Measurements from ENCODE around the gene WDR90. TPM values are rescaled to one million over a fixed set of nuclear protein-coding genes. Genes with fewer than 3 reads are reported as not detected.

WDR90 gene
- total and polyA plus RNA-seq, 2 of the 13 experiments (the other 11 are each of a cell fraction or from before 2014, with no cell fraction given): 14.9 to 28.9 TPM

GRCh38 chr16:678858-679813, 30.0 kb downstream of the WDR90 start (continued):
- TF ChIP-seq, protein P1, sequence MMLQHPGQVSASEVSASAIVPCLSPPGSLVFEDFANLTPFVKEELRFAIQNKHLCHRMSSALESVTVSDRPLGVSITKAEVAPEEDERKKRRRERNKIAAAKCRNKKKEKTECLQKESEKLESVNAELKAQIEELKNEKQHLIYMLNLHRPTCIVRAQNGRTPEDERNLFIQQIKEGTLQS (CRISPR knock-in tag; IDR thresholded peaks at IDR 0.05): no peak
- peak; percentile 71 for TF ChIP-seq ARID4A (CRISPR knock-in tag; IDR thresholded peaks at IDR 0.05; ENCODE audit: borderline replicate concordance)
- TF ChIP-seq ZNF280D (CRISPR knock-in tag; IDR thresholded peaks at IDR 0.05): peak; percentile 58; the same call in 1 of the 2 replicates
- no peak for TF ChIP-seq EHMT2 (IDR thresholded peaks at IDR 0.05; ENCODE audit: borderline replicate concordance, low read depth, low read length)
- no peak for TF ChIP-seq CENPT (CRISPR knock-in tag; IDR thresholded peaks at IDR 0.05; ENCODE audit: low read depth)
- 0 out of 2 replicates have a peak, but pooled peaks have one; percentile 31 for TF ChIP-seq ZNF788 (CRISPR knock-in tag; IDR thresholded peaks at IDR 0.05; ENCODE audit: borderline replicate concordance)
- TF ChIP-seq ZBTB39 (CRISPR knock-in tag; IDR thresholded peaks at IDR 0.05): no peak
- no peak; the same call in 1 of the 2 replicates for TF ChIP-seq SALL2 (CRISPR knock-in tag; IDR thresholded peaks at IDR 0.05)
- no peak for TF ChIP-seq ZNF792 (CRISPR knock-in tag; IDR thresholded peaks at IDR 0.05)
- TF ChIP-seq ZNF441 (CRISPR knock-in tag; IDR thresholded peaks at IDR 0.05; ENCODE audit: borderline replicate concordance): no peak
- TF ChIP-seq TOE1 (CRISPR knock-in tag; IDR thresholded peaks at IDR 0.05): no peak
- peak; percentile 42 for TF ChIP-seq KAT8 (CRISPR knock-in tag; IDR thresholded peaks at IDR 0.05)
- no peak for TF ChIP-seq ZBTB21 (CRISPR knock-in tag; IDR thresholded peaks at IDR 0.05)
- peak; percentile 32 to 76; a peak in 2 of 4 replicates for TF ChIP-seq POLR2A (IDR thresholded peaks at IDR 0.05; ENCODE audit: insufficient read depth in 1 of 2, low read depth in 2 of 2, low read length in 2 of 2)
- no peak for TF ChIP-seq BCL6 (CRISPR knock-in tag; IDR thresholded peaks at IDR 0.05)
- peak; percentile 11; the same call in 1 of the 2 replicates for TF ChIP-seq ZNF414 (CRISPR knock-in tag; IDR thresholded peaks at IDR 0.05)
- no peak for TF ChIP-seq ZKSCAN1 (IDR thresholded peaks at IDR 0.05; ENCODE audit: low read length)
- TF ChIP-seq PLRG1 (conservative IDR thresholded peaks at IDR 0.05): no peak
- TF ChIP-seq ZNF230 (CRISPR knock-in tag; IDR thresholded peaks at IDR 0.05): peak; percentile 47; the same call in 1 of the 2 replicates
